Tibial artery (tissue), 4 donors: ENCODE data around the gene ABCD2.
"Not testable (repeated sequence)": the region's sequence is repeated elsewhere in the genome, so short reads cannot be mapped to it uniquely, and the experiment has no call there.

Experiments used
- DNase-seq, 2 donors: peaks; one replicate each; pipeline ENCODE4 v3.0.0-alpha.2; 2019
- H3K27ac ChIP-seq, 2 donors: fragments of 200-600 bp; sonication (generic) in 1 of 2; 1 replicate in 1 of 2; 2 replicates in 1 of 2; pipeline ENCODE4 v1.5.1; 2018 to 2019; ENCODE audit warnings: mild to moderate bottlenecking in 1 of 2
- H3K27me3 ChIP-seq, 2 donors: fragments of 200-600 bp; sonication (generic) in 1 of 2; one replicate each; pipeline versions ENCODE4 v1.5.1 to v1.6.0; 2016 to 2019
- H3K36me3 ChIP-seq, 3 donors: fragments of 200-600 bp; sonication (generic) in 2 of 3; one replicate each; pipeline ENCODE4 v1.5.1; 2016 to 2019; ENCODE audit warnings: mild to moderate bottlenecking in 2 of 3
- H3K4me1 ChIP-seq, 4 donors: fragments of 200-600 bp; sonication (generic) in 2 of 4; 1 replicate in 3 of 4; 2 replicates in 1 of 4; pipeline ENCODE4 v1.5.1; 2016 to 2019
- H3K4me3 ChIP-seq, 2 donors: fragments of 200-600 bp; sonication (generic) in 1 of 2; 1 replicate in 1 of 2; 2 replicates in 1 of 2; pipeline ENCODE4 v1.5.1; 2018 to 2019; ENCODE audit warnings: mild to moderate bottlenecking in 2 of 2
- H3K9me3 ChIP-seq, 3 donors: fragments of 200-600 bp; sonication (generic) in 1 of 3; one replicate each; pipeline ENCODE4 v1.5.1; 2016 to 2019
- CTCF ChIP-seq, 2 experiments: fragments of 200-600 bp in 1 of 2; fragments of 450-650 bp in 1 of 2; IDR thresholded peaks; one replicate each; pipeline ENCODE4 v1.5.1; 2017 to 2019; ENCODE audit warnings: antibody characterized with exemption in 2 of 2, mild to moderate bottlenecking in 1 of 2, moderate library complexity in 1 of 2
- intact Hi-C: fragments of 100-400 bp; cut with DNase I; formaldehyde crosslinking; loops from one replicate; pipeline ENCODE4 v1.15.0; 2023; ENCODE audit warnings: low total_unique reads

The ABCD2 gene

GRCh38 chr12:39626033-39626814, 6.6 kb upstream of the ABCD2 start:
- no peak overlapping the region for H3K27ac ChIP-seq

GRCh38 chr12:39623919-39624318, 4.3 kb upstream of the ABCD2 start:
- intact Hi-C loops: no loop called here
- Histone ChIP-seq H3K36me3 (no peaks in the 10 kb centered on the region), H3K4me1 (peaks cover 0 to 25% (median 6%) of the 10 kb centered on the region in 4 donors), H3K27me3 (no peaks in the 10 kb centered on the region), H3K9me3 (no peaks in the 10 kb centered on the region), H3K4me3 (no peak overlapping the region), H3K27ac (no peak overlapping the region)
- no peak for DNase-seq
- no peak for TF ChIP-seq CTCF (IDR thresholded peaks at IDR 0.05)

More at GRCh38 chr12:39626033-39626814, 6.6 kb upstream of the ABCD2 start:
- no peaks in the 10 kb centered on the region for H3K27me3 ChIP-seq
- H3K9me3 ChIP-seq: no peaks in the 10 kb centered on the region
- no peaks in the 10 kb centered on the region for H3K36me3 ChIP-seq
- DNase-seq: no peak
- intact Hi-C loops: no loop called here
- no peak for TF ChIP-seq CTCF (IDR thresholded peaks at IDR 0.05)
- H3K4me1 ChIP-seq: peaks cover 0 to 18% (median 1%) of the 10 kb centered on the region in 4 donors
- H3K4me3 ChIP-seq: no peak overlapping the region

GRCh38 chr12:39623160-39623559, 3.6 kb upstream of the ABCD2 start:
- intact Hi-C loops, H3K27ac ChIP-seq, DNase-seq, H3K9me3 ChIP-seq, H3K4me3 ChIP-seq, H3K27me3 ChIP-seq, H3K36me3 ChIP-seq: not testable (repeated sequence)
- peaks cover 0 to 21% (median 9%) of the 10 kb centered on the region in 4 donors for H3K4me1 ChIP-seq

DNA sequence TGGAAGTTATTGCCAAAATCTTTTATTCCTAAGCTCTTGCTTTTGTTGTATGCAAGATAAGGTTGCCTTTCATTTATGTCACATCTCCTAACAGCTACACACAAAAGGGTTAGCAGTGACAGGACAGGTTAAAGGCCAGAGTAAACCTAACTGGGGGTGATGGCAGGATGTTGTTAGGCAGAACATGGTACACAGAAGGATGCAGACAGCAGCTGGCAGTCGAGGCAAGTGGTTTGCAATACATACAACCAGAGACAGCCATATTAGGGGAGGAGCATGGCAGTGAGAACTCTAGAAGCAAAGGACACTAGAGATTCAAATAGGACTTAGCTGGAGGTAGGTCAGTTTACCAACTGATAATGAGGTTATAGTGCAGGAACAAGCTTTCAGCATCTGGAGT, 2.7 kb upstream of the ABCD2 start:
- no peak for DNase-seq
- Histone ChIP-seq H3K27ac (no peak overlapping the region), H3K27me3 (no peaks in the 10 kb centered on the region), H3K4me3 (no peak overlapping the region), H3K36me3 (no peaks in the 10 kb centered on the region), H3K4me1 (peaks cover 0 to 15% (median 8%) of the 10 kb centered on the region in 4 donors), H3K9me3 (no peaks in the 10 kb centered on the region)
- TF ChIP-seq CTCF (IDR thresholded peaks at IDR 0.05): no peak
- intact Hi-C loops: no loop called here

- Histone ChIP-seq H3K4me3 (no peak overlapping the region), H3K27me3 (no peaks in the 10 kb centered on the region), H3K36me3 (no peaks in the 10 kb centered on the region), H3K4me1 (peaks cover 0 to 15% (median 8%) of the 10 kb centered on the region in 4 donors), H3K9me3 (no peaks in the 10 kb centered on the region), H3K27ac (no peak overlapping the region)
- TF ChIP-seq CTCF (IDR thresholded peaks at IDR 0.05): no peak
- intact Hi-C loops: no loop called here
- DNase-seq: no peak
Measured at GRCh38 chr12:39621670-39622069, 2.1 kb upstream of the ABCD2 start.
